Mucosa of descending colon (tissue), 3 donors: ENCODE results near the gene RTN4. TPM values are rescaled to one million over a fixed set of nuclear protein-coding genes. Genes with fewer than 3 reads are reported as not detected.
"Not testable (repeated sequence)": the region's sequence is repeated elsewhere in the genome, so short reads cannot be mapped to it uniquely, and the experiment has no call there.

Experiments used
- ATAC-seq: fragments of 200-7000 bp; cut with Tn5 transposase; one replicate; pipeline ENCODE4 v1.9.1; 2020; ENCODE audit warnings: mild to moderate bottlenecking, moderate library complexity
- DNase-seq, 3 donors: peaks; one replicate each; pipeline ENCODE4 v3.0.0-alpha.2; 2020
- H3K36me3 ChIP-seq: fragments of 200-600 bp; one replicate; pipeline ENCODE4 v1.8.0; 2021; ENCODE audit warnings: low read depth, mild to moderate bottlenecking
- H3K4me1 ChIP-seq: fragments of 200-600 bp; one replicate; pipeline ENCODE4 v1.8.0; 2021; ENCODE audit warnings: low read depth, mild to moderate bottlenecking
- H3K4me3 ChIP-seq: fragments of 200-600 bp; one replicate; pipeline ENCODE4 v1.8.0; 2021; ENCODE audit warnings: mild to moderate bottlenecking
- H3K9me3 ChIP-seq: fragments of 200-600 bp; one replicate; pipeline ENCODE4 v1.8.0; 2021; ENCODE audit warnings: mild to moderate bottlenecking
- CTCF ChIP-seq: fragments of 200-600 bp; IDR thresholded peaks from one replicate; pipeline ENCODE4 v1.8.0; 2022; ENCODE audit warnings: antibody characterized with exemption, mild to moderate bottlenecking
- intact Hi-C, 2 donors: fragments of 100-400 bp; cut with DNase I in 1 of 2; cut with micrococcal nuclease in 1 of 2; formaldehyde crosslinking; loops; one replicate each; pipeline versions ENCODE4 v1.11.0 to v1.11.1; 2022; cut with DNase I, micrococcal nuclease
- total RNA-seq, 3 donors: library from RNA; stranded (reverse); fragmentation: NEBNext Ultra II Directional in 2 of 3; extraction: Animal tissue kit (Norgen Biotek cat#: 25700) in 2 of 3; gene quantifications; one replicate each; pipeline versions ENCODE4 v1.2.1 to v1.2.4, GENCODE V29; 2021 to 2023
- donor health status: DM: no; HTN: no; CAD: no; lungs with moderate emphysema.
- donor health status: DM: no; HTN: no; CAD: no.
- donor health status: DM: no; HTN: yes; CAD: no.

Gene RTN4
- total RNA-seq, 3 donors from 2014 or later, result 219 to 278 (median 224) TPM

- ATAC-seq, result no peak
- Histone ChIP-seq H3K4me1 (peaks cover 35% of the 10 kb centered on the region), H3K36me3 (no peaks in the 10 kb centered on the region), H3K9me3 (no peaks in the 10 kb centered on the region), H3K4me3 (no peak overlapping the region)
- DNase-seq, result no peak
- intact Hi-C loops, result no loop called here
- no peak for TF ChIP-seq CTCF
These were observed 48.5 kb downstream of the RTN4 start for GRCh38 chr2:55001716-55002115.

- TF ChIP-seq CTCF, result no peak
- no peak for DNase-seq
- intact Hi-C loops, result no loop called here
- no peak for ATAC-seq
- Histone ChIP-seq H3K4me3 (no peak overlapping the region), H3K9me3 (no peaks in the 10 kb centered on the region), H3K4me1 (peaks cover 23% of the 10 kb centered on the region), H3K36me3 (no peaks in the 10 kb centered on the region)
These were observed 49.9 kb downstream of the RTN4 start for GRCh38 chr2:55000341-55000740.

GRCh38 chr2:54999182-54999581, 51.1 kb downstream of the RTN4 start:
- DNase-seq (no peak), ATAC-seq (no peak)
- no peak overlapping the region for H3K4me3 ChIP-seq

GRCh38 chr2:54997826-54998225, 52.4 kb downstream of the RTN4 start:
- Histone ChIP-seq H3K36me3 (no peaks in the 10 kb centered on the region), H3K4me1 (peaks cover 23% of the 10 kb centered on the region), H3K9me3 (no peaks in the 10 kb centered on the region), H3K4me3 (no peak overlapping the region)
- TF ChIP-seq CTCF, result no peak
- intact Hi-C loops, result no loop called here
- ATAC-seq (no peak), DNase-seq (no peak)

More at GRCh38 chr2:54999182-54999581, 51.1 kb downstream of the RTN4 start:
- intact Hi-C loops, result no loop called here
- H3K36me3 ChIP-seq, result no peaks in the 10 kb centered on the region
- H3K9me3 ChIP-seq, result no peaks in the 10 kb centered on the region
- TF ChIP-seq CTCF, result no peak
- H3K4me1 ChIP-seq, result peaks cover 23% of the 10 kb centered on the region

GRCh38 chr2:54995553-54995952, 54.7 kb downstream of the RTN4 start:
- TF ChIP-seq CTCF, result no peak
- no peak for ATAC-seq
- peaks cover 23% of the 10 kb centered on the region for H3K4me1 ChIP-seq
- intact Hi-C loops, result no loop called here
- no peak overlapping the region for H3K4me3 ChIP-seq
- no peaks in the 10 kb centered on the region for H3K36me3 ChIP-seq
- DNase-seq, result no peak
- H3K9me3 ChIP-seq, result no peaks in the 10 kb centered on the region

- intact Hi-C loops, ATAC-seq, H3K4me1 ChIP-seq, H3K36me3 ChIP-seq, H3K4me3 ChIP-seq, H3K9me3 ChIP-seq, DNase-seq: not testable (repeated sequence)
These were observed 59.6 kb downstream of the RTN4 start for GRCh38 chr2:54990694-54991093.
